ENCODE results near the gene BANK1. TPM values are rescaled to one million over a fixed set of nuclear protein-coding genes. Genes with fewer than 3 reads are reported as not detected.

Gene BANK1
- total and polyA plus RNA-seq, 2 of the 4 experiments (the other 2 are of a cell fraction), result under 0.01 to 0.51 TPM

DNA sequence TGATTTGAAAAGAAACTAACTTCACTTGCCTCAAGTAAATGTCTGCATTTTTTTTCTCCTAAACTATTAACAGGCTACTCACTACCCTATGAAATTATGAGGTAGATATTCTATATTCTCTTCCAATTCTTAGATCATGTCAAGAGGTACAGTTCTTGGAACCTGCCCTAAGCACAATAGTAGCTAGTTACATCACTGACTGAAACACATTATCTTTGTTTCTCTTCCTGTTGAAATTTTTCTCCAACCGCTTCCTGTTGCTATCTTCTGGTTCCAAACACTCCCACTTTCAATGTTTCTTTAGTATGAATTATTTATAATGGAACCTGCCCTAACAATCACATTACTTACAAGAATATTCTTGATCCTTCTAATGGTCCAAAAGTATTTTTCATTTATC lies 5.0 kb upstream of the BANK1 start:
- Histone ChIP-seq H2BK20ac (ENCODE audit: low read depth, low read length) (no peak overlapping the region), H3K56ac (ENCODE audit: extremely low read depth, insufficient read depth, low read length) (no peak overlapping the region), H3K9me1 (ENCODE audit: insufficient read depth, low read length) (no peaks in the 10 kb centered on the region), H3K27me3 (ENCODE audit: control insufficient read depth, insufficient read depth, low read length) (no peaks in the 10 kb centered on the region), H3K36me3 (ENCODE audit: control insufficient read depth, insufficient read depth, low read length) (no peaks in the 10 kb centered on the region), H3K27ac (ENCODE audit: insufficient read depth, low read length) (no peak overlapping the region), H2BK5ac (ENCODE audit: low read depth, low read length, poor library complexity, severe bottlenecking) (no peak overlapping the region), H3K4me2 (ENCODE audit: low read depth, low read length) (no peak overlapping the region), H4K91ac (ENCODE audit: insufficient read depth, low read depth, low read length) (no peak overlapping the region), H3K9me3 (ENCODE audit: control insufficient read depth, insufficient read depth, low read length) (no peaks in the 10 kb centered on the region), H3K4ac (ENCODE audit: low read depth, low read length) (no peak overlapping the region), H3K18ac (ENCODE audit: low read depth, low read length) (no peak overlapping the region), H4K8ac (ENCODE audit: low read depth in 2 of 2, low read length in 2 of 2) (no peak overlapping the region), H3K4me1 (ENCODE audit: control insufficient read depth, insufficient read depth, low read length) (no peaks in the 10 kb centered on the region), H3K4me3 (ENCODE audit: insufficient read depth, low read depth, low read length) (no peak overlapping the region), H3K14ac (replicated peaks; ENCODE audit: low read depth, low read length) (no peak overlapping the region), H3K9ac (ENCODE audit: low read depth, low read length) (no peak overlapping the region), H4K20me1 (ENCODE audit: insufficient read depth, low read length) (no peaks in the 10 kb centered on the region), H2AK9ac (replicated peaks; ENCODE audit: low read depth, low read length, poor library complexity) (no peak overlapping the region), H2AK5ac (ENCODE audit: low read depth, low read length) (no peak overlapping the region), H3K79me1 (ENCODE audit: low read depth in 1 of 2, low read length in 2 of 2) (no peaks in the 10 kb centered on the region), H4K5ac (ENCODE audit: low read depth, low read length) (no peak overlapping the region), H2BK15ac (ENCODE audit: low read depth, low read length) (no peak overlapping the region), H2BK120ac (ENCODE audit: low read depth, low read length) (no peak overlapping the region), H2AFZ (replicated peaks; ENCODE audit: low read length, poor library complexity) (no peak overlapping the region), H3K23ac (ENCODE audit: low read depth, low read length) (no peak overlapping the region)
- intact Hi-C loops (cut with micrococcal nuclease), result no loop called here
- in situ Hi-C loops (cut with MboI; ENCODE audit: low sequenced_read_pairs), result no loop called here
- ChIA-PET CTCF (no interaction called here), POLR2A (ENCODE audit: unreplicated experiment) (no interaction called here)
- DNase-seq (no peak), ATAC-seq (ENCODE audit: low read depth) (no peak)
- dilution Hi-C loops (cut with HindIII; ENCODE audit: low sequenced_read_pairs, unreplicated experiment), result no loop called here
- no CpG with 5 or more reads among the region's 1 CpG for WGBS, 2 experiments (ENCODE audit: extremely low coverage in 2 of 2, insufficient read length in 1 of 2)
- TF ChIP-seq CHD1 (IDR thresholded peaks at IDR 0.05; ENCODE audit: low read depth, low read length), result no peak
- no peak for TF ChIP-seq RFX5 (IDR thresholded peaks at IDR 0.05; ENCODE audit: low read depth, low read length)
- no peak for TF ChIP-seq MAFK (IDR thresholded peaks at IDR 0.05; ENCODE audit: low read depth, low read length)
- TF ChIP-seq, protein P1, sequence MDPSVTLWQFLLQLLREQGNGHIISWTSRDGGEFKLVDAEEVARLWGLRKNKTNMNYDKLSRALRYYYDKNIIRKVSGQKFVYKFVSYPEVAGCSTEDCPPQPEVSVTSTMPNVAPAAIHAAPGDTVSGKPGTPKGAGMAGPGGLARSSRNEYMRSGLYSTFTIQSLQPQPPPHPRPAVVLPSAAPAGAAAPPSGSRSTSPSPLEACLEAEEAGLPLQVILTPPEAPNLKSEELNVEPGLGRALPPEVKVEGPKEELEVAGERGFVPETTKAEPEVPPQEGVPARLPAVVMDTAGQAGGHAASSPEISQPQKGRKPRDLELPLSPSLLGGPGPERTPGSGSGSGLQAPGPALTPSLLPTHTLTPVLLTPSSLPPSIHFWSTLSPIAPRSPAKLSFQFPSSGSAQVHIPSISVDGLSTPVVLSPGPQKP (IDR thresholded peaks at IDR 0.05; ENCODE audit: borderline replicate concordance, low read depth, low read length), result no peak
- TF ChIP-seq SMC3 (IDR thresholded peaks at IDR 0.05; ENCODE audit: low read depth, low read length), result no peak
- TF ChIP-seq RAD21 (IDR thresholded peaks at IDR 0.05; ENCODE audit: low read length), result no peak
- TF ChIP-seq FOS (IDR thresholded peaks at IDR 0.05; ENCODE audit: low read depth, low read length), result no peak
- TF ChIP-seq POLR2A (IDR thresholded peaks at IDR 0.05; ENCODE audit: low read depth, low read length), result no peak
- TF ChIP-seq NFE2L2 (IDR thresholded peaks at IDR 0.05; ENCODE audit: low read depth, low read length), result no peak
- TF ChIP-seq, protein P2, sequence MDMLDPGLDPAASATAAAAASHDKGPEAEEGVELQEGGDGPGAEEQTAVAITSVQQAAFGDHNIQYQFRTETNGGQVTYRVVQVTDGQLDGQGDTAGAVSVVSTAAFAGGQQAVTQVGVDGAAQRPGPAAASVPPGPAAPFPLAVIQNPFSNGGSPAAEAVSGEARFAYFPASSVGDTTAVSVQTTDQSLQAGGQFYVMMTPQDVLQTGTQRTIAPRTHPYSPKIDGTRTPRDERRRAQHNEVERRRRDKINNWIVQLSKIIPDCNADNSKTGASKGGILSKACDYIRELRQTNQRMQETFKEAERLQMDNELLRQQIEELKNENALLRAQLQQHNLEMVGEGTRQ (IDR thresholded peaks at IDR 0.05; ENCODE audit: low read depth, low read length), result no peak
- TF ChIP-seq MAZ (IDR thresholded peaks at IDR 0.05; ENCODE audit: borderline replicate concordance, low read depth, low read length), result no peak
- no peak for TF ChIP-seq MXI1 (IDR thresholded peaks at IDR 0.05; ENCODE audit: borderline replicate concordance, low read depth, low read length)
- no peak for TF ChIP-seq RCOR1 (IDR thresholded peaks at IDR 0.05; ENCODE audit: insufficient replicate concordance, low read length)
- BruUV-seq (replicated peaks), result no TSS peak
